Activated naive CD8-positive, alpha-beta T cell treated with anti-CD3 and anti-CD28 coated beads, Interleukin-2, amount 50 U/mL, for 24 hours (primary cell): ENCODE data around the gene FTO.

Source experiments
- ATAC-seq: fragments of 150-1000 bp; cut with Tn5 transposase; one replicate; pipeline ENCODE4 v1.10.0; 2021
- DNase-seq: peaks from one replicate; pipeline ENCODE4 v3.0.0; 2021
- H3K27ac Mint-ChIP-seq: one replicate; pipeline ENCODE4 v1.8.0; 2021; ENCODE audit warnings: mild to moderate bottlenecking, mixed read lengths
- H3K27me3 Mint-ChIP-seq: one replicate; pipeline ENCODE4 v1.8.0; 2021; ENCODE audit warnings: mixed read lengths
- H3K36me3 Mint-ChIP-seq: one replicate; pipeline ENCODE4 v1.8.0; 2021; ENCODE audit warnings: low read depth, mixed read lengths
- H3K4me1 Mint-ChIP-seq: one replicate; pipeline ENCODE4 v1.8.0; 2021; ENCODE audit warnings: mixed read lengths
- H3K4me3 Mint-ChIP-seq: one replicate; pipeline ENCODE4 v1.8.0; 2021; ENCODE audit warnings: mild to moderate bottlenecking, moderate library complexity, mixed read lengths
- H3K9me3 Mint-ChIP-seq: one replicate; pipeline ENCODE4 v1.8.0; 2021; ENCODE audit warnings: mixed read lengths

FTO gene

DNA sequence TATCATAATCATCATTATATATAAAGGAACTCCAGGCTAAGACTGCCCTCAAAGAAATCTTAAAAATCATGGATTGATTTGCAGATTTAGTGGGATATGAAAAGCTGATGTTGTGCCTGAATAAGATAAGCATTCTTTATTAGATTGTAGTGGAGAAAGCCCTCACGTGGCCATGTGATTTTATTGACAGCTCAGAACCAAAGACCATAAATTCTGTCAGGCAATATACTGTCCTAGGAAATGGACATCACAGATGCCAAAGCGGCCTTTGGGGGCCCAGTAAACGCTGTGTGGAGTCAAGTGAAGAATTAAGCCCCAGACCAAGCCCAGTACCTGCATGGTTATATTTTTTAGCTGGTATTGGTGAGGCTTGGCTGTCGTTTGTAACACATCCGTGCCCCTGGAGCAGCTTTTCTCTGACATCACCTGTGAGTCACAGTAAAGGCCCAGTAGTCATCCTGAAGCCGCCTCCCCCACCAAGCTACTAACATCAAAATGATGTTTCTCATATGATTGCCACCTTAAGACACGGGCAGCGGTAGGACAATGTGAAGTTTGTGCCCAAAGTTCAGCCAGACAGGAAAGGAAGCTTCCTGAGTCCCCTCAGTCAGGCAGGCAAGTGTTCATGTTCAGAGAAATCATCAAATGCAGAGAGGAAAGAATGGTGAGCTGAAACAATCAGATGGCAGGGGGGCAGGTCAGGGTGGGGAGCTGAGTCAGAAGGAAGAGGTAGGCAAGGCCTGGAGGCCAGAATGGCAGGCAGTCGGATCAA, 373.3 kb downstream of the FTO start:
- Mint-ChIP-seq H3K9me3 (no peaks in the 10 kb centered on the region), H3K27me3 (no peaks in the 10 kb centered on the region), H3K36me3 (peaks cover 5% of the 10 kb centered on the region), H3K27ac (no peak overlapping the region), H3K4me3 (no peak overlapping the region), H3K4me1 (no peaks in the 10 kb centered on the region)
- ATAC-seq (no peak), DNase-seq (no peak)

DNA sequence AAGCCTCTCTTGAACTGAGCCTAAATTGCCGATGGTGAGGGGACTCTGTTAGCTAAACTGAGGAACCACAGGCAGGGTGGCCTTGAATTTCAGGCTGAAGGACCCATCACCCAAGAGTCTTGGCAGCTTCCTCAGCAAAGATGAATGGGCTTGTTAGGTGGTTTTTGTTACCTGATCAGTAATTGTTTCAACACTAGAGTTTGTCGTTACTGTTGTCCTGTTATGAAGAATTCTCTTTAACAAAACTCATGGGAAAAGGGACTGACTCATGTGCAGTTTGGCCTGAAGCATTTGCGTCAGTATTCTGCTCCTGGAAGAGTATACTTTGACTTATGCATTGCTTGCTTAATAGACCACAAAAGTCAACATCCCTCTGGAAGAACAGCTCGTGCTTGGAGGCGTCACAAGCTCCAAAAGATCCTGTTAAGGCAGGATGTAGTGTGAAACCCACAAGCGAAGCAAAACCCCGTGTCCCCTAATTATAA, 376.6 kb downstream of the FTO start:
- Mint-ChIP-seq H3K27me3 (no peaks in the 10 kb centered on the region), H3K9me3 (no peaks in the 10 kb centered on the region), H3K4me3 (no peak overlapping the region), H3K36me3 (peaks cover 3% of the 10 kb centered on the region), H3K27ac (no peak overlapping the region), H3K4me1 (no peaks in the 10 kb centered on the region)
- DNase-seq = no peak
- no peak for ATAC-seq

DNA sequence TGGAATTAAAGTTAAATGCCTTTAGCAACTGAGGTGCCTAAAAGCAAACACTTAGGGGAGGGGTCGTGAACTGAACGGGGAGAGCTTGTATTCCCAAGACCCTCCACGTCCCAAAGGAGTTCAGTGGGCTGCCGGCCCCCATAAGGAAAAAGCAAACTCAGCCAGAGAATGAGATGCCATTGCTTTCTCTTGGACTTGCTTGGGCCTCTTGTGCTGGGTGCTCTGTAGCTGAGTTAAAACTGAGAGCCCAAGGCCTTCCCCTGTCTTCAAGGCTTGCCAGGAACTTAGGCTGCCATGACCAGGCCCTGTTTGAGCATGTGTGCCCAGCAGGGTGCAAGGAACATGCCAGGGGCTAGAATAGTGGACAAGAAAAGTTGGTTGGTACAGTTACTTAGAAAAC, 382.8 kb downstream of the FTO start:
- H3K4me3 Mint-ChIP-seq = no peak overlapping the region
- H3K36me3 Mint-ChIP-seq = peaks cover 9% of the 10 kb centered on the region
- H3K27me3 Mint-ChIP-seq = no peaks in the 10 kb centered on the region
- H3K27ac Mint-ChIP-seq = no peak overlapping the region
- no peaks in the 10 kb centered on the region for H3K4me1 Mint-ChIP-seq
- H3K9me3 Mint-ChIP-seq = peaks cover 7% of the 10 kb centered on the region
- ATAC-seq = no peak
- DNase-seq = no peak

DNA sequence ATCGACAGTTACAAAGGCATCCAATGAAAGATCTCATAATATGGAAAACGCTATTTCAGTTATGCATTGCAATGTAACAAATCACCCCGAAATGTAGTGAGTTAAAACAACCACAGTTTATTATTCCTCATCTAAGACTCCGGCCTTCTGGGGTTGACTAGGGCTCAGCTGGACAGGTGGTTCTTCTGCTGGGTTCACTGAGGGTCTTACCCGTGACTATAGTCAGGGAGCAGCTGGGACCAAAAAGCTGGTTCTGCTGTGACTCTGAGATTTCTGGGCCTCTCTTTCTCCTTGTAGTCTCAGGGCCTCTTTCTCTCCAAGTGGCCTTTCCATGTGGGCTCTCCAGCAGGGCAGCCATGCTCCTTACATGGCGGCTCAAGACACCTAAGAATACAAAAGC, 386.6 kb downstream of the FTO start:
- peaks cover 28% of the 10 kb centered on the region for H3K36me3 Mint-ChIP-seq
- peaks cover 15% of the 10 kb centered on the region for H3K9me3 Mint-ChIP-seq
- no peak for ATAC-seq
- H3K4me1 Mint-ChIP-seq = no peaks in the 10 kb centered on the region
- no peaks in the 10 kb centered on the region for H3K27me3 Mint-ChIP-seq
- no peak overlapping the region for H3K4me3 Mint-ChIP-seq
- H3K27ac Mint-ChIP-seq = no peak overlapping the region
- no peak for DNase-seq

DNA sequence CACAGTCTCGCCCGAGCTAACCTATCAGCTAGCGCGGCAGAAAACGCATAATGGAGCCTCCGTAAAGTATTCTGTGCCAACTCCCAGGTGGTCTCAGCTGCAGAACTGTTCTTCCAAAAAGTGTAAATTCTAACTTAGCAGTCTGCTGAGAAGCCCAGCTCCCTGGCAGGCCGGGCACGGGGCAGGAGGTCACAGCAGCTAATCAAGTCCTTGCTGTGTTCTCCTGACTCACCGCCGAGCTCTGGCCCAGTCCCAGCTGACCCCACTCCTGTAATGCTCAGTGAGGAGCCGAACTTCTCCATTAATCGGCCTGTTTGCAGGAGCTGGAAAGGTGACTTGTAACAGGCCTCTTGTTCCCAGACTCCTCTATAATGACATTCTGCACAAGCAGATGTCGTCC, 389.3 kb downstream of the FTO start:
- ATAC-seq = no peak
- Mint-ChIP-seq H3K27ac (no peak overlapping the region), H3K4me1 (no peaks in the 10 kb centered on the region), H3K36me3 (peaks cover 27% of the 10 kb centered on the region), H3K9me3 (peaks cover 15% of the 10 kb centered on the region), H3K27me3 (no peaks in the 10 kb centered on the region), H3K4me3 (no peak overlapping the region)
- no peak for DNase-seq

DNA sequence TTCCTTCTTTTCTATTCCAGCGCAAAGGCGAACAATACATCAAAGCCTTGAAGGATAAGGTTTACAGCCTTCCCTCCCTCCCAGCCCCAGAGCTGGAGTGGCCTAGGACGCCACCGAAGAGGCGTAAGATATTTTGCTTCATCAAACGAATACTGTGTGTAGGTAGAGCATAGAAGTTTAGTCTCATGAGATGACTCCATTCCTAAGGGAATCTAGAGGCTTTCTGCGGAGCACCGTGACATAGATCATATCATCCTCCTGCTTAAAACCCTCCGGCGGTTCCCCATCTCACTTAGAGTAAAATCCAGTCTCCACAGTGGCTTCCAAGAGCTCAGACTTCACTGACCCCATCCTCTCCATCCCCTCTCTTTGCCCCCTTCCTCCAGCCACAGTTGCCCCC, 390.7 kb downstream of the FTO start:
- Mint-ChIP-seq H3K9me3 (peaks cover 15% of the 10 kb centered on the region), H3K27me3 (no peaks in the 10 kb centered on the region), H3K27ac (no peak overlapping the region), H3K36me3 (peaks cover 25% of the 10 kb centered on the region), H3K4me1 (no peaks in the 10 kb centered on the region), H3K4me3 (no peak overlapping the region)
- DNase-seq = no peak
- ATAC-seq = no peak

DNA sequence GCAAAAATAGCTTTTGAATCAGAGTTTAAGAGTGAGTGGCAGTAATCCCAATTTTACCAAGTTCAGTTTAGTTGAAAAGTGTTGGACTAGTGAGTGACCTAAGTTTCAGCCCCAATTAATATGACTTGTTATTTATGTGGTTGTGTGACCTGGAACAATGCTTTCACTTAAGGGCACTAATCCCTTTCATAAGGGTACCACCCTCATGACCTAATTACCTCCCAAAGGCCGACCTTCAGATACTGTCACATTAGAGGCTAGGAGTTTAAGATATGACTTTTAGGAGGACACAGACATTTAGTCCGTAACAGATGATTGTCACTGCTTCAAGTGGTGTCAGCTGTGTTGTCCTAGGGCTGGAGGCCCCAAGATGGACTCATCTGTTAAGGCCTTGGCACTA, 392.7 kb downstream of the FTO start:
- Mint-ChIP-seq H3K36me3 (peaks cover 20% of the 10 kb centered on the region), H3K4me3 (no peak overlapping the region), H3K9me3 (peaks cover 8% of the 10 kb centered on the region), H3K27me3 (no peaks in the 10 kb centered on the region), H3K4me1 (no peaks in the 10 kb centered on the region), H3K27ac (no peak overlapping the region)
- ATAC-seq = no peak
- no peak for DNase-seq

DNA sequence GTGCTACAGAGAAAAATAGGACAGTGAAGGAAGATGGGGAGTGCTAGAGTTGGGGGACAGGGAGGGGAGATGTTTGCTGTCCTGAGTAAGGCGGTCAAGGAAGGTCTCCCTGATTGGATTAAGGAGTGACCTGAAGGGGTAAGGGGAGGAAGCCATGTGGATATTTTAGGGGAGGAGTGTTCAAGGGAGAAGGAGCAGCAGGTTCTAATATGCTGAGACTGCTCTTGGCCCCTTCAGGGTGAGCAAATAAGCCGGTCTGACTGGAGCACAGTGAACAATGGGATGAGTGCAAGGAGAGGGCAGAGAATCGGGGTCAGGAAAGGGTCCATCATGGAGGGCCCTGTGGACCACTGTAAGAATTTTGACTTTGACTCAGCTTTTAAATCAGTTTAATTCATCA, 393.8 kb downstream of the FTO start:
- no peak for ATAC-seq
- Mint-ChIP-seq H3K9me3 (peaks cover 8% of the 10 kb centered on the region), H3K36me3 (peaks cover 19% of the 10 kb centered on the region), H3K27ac (peak overlapping the region; percentile 23), H3K4me3 (no peak overlapping the region), H3K27me3 (no peaks in the 10 kb centered on the region), H3K4me1 (no peaks in the 10 kb centered on the region)
- no peak for DNase-seq

DNA sequence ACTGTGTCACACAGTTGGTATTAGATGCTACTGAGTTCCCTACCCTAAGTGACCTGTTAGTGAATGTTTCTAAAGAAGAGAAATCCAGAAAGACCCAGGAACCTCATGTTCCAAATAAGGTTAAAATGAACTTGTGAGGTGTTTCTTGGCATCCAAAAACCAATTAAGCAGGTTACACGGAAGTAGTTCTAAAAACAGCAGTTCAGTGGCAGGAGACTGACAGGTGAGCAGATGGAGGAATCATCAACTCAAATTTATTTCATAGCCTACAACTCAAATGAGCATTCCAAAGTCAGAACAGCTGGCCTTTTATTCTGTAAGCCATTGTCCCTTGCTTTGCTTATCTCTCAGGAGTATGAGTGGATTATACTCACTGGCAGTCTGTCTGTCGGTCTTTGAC, 394.3 kb downstream of the FTO start:
- H3K27me3 Mint-ChIP-seq = no peaks in the 10 kb centered on the region
- H3K36me3 Mint-ChIP-seq = peaks cover 19% of the 10 kb centered on the region
- no peak overlapping the region for H3K4me3 Mint-ChIP-seq
- no peaks in the 10 kb centered on the region for H3K4me1 Mint-ChIP-seq
- DNase-seq (no peak), ATAC-seq (no peak)
- peaks cover 8% of the 10 kb centered on the region for H3K9me3 Mint-ChIP-seq
- no peak overlapping the region for H3K27ac Mint-ChIP-seq

DNA sequence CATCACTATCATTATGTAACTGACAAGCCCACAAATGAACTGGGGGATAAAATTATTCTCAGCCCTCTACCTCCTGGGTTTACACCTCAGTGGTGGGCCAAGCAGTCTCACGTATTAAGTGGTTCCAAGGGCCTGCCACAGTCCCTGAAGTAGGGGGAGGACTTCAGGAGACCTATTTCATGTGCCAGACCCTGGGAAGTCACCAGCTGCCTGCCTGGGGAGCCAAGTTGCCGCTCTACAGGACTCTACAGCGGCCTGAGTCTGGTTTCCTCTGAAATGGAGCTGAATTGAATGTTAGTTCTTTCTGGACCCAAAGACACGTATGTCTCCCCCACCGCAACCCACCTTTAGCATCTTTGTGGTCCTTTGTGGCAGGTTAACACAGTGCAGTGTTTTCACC, 395.7 kb downstream of the FTO start:
- Mint-ChIP-seq H3K27ac (no peak overlapping the region), H3K4me1 (no peaks in the 10 kb centered on the region), H3K4me3 (no peak overlapping the region), H3K9me3 (peaks cover 5% of the 10 kb centered on the region), H3K36me3 (peaks cover 9% of the 10 kb centered on the region), H3K27me3 (no peaks in the 10 kb centered on the region)
- ATAC-seq (no peak), DNase-seq (no peak)

DNA sequence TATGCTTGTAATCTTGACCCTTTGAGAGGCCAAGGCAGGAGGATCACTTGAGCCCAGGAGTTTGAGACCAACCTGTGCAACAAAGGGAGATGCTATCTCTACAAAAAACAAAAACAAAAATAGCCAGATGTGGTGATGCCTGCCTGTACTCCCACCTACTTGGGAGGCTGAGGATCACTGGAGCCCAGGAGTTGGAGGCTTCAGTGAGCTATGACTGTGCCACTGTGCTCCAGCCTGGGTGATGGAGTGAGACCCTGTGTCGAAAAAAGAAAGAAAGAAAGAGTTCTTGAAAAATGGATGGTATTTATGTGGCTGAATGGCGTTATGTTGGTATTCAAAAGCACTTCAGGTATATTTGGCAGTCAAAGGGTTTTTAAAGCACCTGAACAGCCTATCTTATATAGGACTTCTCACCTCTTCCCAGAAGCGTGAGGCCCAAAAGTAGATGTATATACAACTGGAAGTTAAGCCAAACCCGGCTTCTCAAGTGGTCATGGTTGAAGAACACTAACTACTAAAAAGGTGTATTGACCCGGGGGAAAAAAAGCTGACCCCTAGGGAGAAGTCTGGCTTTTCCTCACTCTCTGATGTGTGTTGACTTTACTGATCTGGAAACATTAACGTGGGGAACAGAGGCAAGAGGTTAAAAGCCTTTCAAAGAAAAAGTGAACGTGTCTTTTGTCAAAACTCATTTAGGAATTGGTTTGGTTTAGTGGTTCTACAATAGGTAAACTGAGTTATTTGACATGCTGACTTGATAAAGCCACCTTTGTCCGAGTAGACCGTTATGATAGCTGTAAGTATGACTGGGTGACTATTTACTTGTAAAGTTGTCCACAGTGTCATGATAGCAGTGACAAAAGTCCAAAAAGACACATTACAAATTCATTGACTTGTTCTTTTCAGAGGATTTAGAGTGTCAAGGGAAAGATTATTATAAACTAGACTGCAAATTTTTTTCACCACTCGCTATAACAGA, 399.2 kb downstream of the FTO start:
- no peaks in the 10 kb centered on the region for H3K4me1 Mint-ChIP-seq
- no peak overlapping the region for H3K4me3 Mint-ChIP-seq
- no peaks in the 10 kb centered on the region for H3K27me3 Mint-ChIP-seq
- DNase-seq (no peak), ATAC-seq (no peak)
- no peak overlapping the region for H3K27ac Mint-ChIP-seq
- no peaks in the 10 kb centered on the region for H3K36me3 Mint-ChIP-seq
- no peaks in the 10 kb centered on the region for H3K9me3 Mint-ChIP-seq

DNA sequence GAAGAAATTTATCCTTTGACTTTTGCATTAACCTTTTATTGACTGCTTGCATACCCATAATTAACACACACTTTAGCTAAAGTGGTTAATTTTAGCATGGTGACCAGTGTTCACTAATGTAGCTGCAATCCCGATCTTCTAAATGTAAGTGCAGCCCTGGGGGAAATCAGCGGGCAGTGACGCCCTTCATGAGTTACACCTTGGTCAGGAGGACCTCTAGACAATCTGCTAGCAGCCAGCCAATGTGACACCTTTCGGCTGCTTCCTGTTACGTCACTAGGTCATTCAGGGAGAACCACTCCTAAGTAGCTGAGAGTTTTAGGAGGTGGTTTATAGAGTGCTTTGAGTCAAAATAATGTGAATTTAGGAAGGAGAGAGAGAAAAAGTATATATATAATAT, 402.1 kb downstream of the FTO start:
- Mint-ChIP-seq H3K9me3 (no peaks in the 10 kb centered on the region), H3K4me3 (no peak overlapping the region), H3K36me3 (no peaks in the 10 kb centered on the region), H3K27me3 (no peaks in the 10 kb centered on the region), H3K4me1 (no peaks in the 10 kb centered on the region), H3K27ac (no peak overlapping the region)
- ATAC-seq (no peak), DNase-seq (no peak)

DNA sequence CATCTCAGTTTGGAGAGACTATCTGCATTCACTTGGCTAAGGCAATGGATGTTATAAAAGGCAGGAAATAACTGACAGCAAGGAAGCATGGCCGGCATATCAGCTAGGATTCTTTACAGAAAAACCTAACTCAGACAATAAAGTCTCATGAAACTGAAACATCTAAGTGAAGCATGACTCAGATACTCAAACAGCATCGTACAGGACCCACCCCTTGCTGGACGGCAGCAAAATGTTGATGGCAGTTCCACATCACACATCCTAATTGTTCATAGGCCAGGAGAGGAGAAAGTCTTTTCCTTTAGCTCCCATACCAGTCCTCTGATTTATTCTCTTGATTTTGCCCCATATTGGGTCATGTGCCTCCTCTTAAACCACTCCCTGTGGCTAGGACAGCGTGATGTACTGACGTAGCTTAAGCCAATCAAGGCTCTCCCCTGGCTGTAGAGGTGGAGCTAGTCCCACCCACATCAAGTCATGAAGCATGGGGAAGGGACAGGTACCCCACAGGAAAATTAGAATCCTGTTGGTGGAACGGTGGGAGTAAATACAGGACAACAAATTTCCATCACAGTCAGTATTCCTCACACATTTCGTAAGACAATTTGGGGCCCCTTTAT, 403.7 kb downstream of the FTO start:
- Mint-ChIP-seq H3K4me3 (no peak overlapping the region), H3K9me3 (no peaks in the 10 kb centered on the region), H3K4me1 (no peaks in the 10 kb centered on the region), H3K27ac (no peak overlapping the region), H3K36me3 (peaks cover 12% of the 10 kb centered on the region), H3K27me3 (no peaks in the 10 kb centered on the region)
- ATAC-seq (no peak), DNase-seq (no peak)

DNA sequence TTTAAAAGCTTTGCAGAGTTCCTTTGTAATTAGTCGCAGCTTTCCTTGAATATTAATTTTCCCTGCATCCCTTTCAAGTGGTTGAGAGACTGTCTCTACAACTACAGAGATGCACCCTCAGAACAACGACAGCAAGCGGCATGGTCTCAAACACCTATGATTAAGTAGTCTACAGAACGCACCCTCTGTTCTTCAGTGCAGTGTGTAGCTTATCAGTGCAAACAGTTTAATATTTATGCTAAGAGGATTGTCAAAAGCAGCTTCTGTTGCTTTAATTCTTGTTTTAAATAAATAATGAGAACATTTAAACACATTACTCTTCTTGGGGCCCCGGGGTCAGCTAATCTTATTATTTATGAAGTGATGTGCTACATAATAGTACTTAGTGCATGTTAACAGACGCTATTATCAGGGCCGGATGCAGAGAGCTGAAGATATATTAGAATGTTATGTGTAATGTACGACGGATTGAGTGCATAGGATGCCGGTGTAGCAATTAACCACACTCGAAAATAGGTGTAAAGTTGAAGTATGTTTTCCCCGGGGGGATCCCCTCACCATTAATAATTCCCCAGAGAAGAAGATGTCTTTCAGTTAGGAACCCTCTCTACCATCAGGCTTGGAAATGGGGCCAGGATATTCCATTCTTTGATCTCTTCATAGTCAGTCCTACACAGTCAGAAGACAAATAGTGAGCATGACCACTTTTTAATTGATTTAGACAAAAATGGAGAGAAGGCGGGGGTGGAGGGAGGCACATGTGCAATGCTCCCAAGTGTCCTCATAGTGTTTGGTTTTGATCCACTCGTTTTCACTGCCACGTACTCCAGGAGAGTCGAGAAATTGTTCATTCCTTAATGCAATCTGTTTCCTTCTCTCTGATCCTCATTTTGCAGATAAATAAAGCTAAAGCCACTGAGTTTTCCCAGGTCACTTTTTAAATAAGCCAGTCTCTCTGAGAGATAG, 406.3 kb downstream of the FTO start:
- peaks cover 26% of the 10 kb centered on the region for H3K36me3 Mint-ChIP-seq
- H3K27ac Mint-ChIP-seq = no peak overlapping the region
- no peak overlapping the region for H3K4me3 Mint-ChIP-seq
- no peaks in the 10 kb centered on the region for H3K4me1 Mint-ChIP-seq
- H3K9me3 Mint-ChIP-seq = no peaks in the 10 kb centered on the region
- H3K27me3 Mint-ChIP-seq = no peaks in the 10 kb centered on the region
- DNase-seq (no peak), ATAC-seq (no peak)
